SK-N-SH (cell line): ENCODE measurements around the gene ASXL2. TPM values are rescaled to one million over a fixed set of nuclear protein-coding genes. Genes with fewer than 3 reads are reported as not detected.

ENCODE experiments used
- CTCF ChIA-PET: fragments of 300-600, 350-600 bp; formaldehyde crosslinking; extraction: SDS; loops from one replicate; lab custom pipeline; 2021; lab: Yijun Ruan, JAX
- POLR2A ChIA-PET: fragments of 350-600 bp; sonication (Branson Sonifier 250); formaldehyde crosslinking; extraction: SDS; loops from one replicate; lab custom pipeline; 2020; ENCODE audit warnings: antibody characterized with exemption, inconsistent platforms; lab: Yijun Ruan, JAX
- DNase-seq: peaks from one replicate; pipeline ENCODE4 v3.0.0; 2012
- H2AFZ ChIP-seq: fragments of 200-600 bp; sonication (generic); 2 replicates; pipeline ENCODE4 v1.8.1; 2016; ENCODE audit warnings: antibody characterized with exemption, mild to moderate bottlenecking, low read depth
- H3F3A ChIP-seq: fragments of 200-600 bp; sonication (generic); replicated peaks from 2 replicates; pipeline ENCODE3; 2016; ENCODE audit warnings: antibody characterized with exemption, mild to moderate bottlenecking; ENCODE audit not compliant: insufficient read depth
- H3K27ac ChIP-seq, 2 experiments: fragments of 200-500 bp in 1 of 2; fragments of 200-600 bp in 1 of 2; sonication (Bioruptor generic) in 1 of 2; sonication (generic), shearing (Covaris generic) in 1 of 2; 2 replicates each; pipeline versions ENCODE4 v1.5.1 to v1.6.1; 2014 to 2016; ENCODE audit warnings: low read depth in 2 of 2, inconsistent platforms in 1 of 2, low read length in 1 of 2, mild to moderate bottlenecking in 1 of 2, mixed read lengths in 1 of 2
- H3K27me3 ChIP-seq: fragments of 200-600 bp; sonication (generic), shearing (Covaris generic); 2 replicates; pipeline ENCODE4 v1.6.1; 2016; ENCODE audit warnings: mixed run types; ENCODE audit not compliant: insufficient read depth
- H3K36me3 ChIP-seq, 2 experiments: fragments of 200-500 bp in 1 of 2; fragments of 200-600 bp in 1 of 2; sonication (Bioruptor generic) in 1 of 2; sonication (generic) in 1 of 2; replicated peaks in 1 of 2; 2 replicates each; pipeline versions ENCODE3 to v1.5.1; 2014 to 2016; ENCODE audit warnings: low read length in 1 of 2, mild to moderate bottlenecking in 1 of 2; ENCODE audit not compliant: insufficient read depth in 2 of 2, control insufficient read depth in 1 of 2
- H3K4me1 ChIP-seq, 2 experiments: fragments of 200-500 bp in 1 of 2; fragments of 200-600 bp in 1 of 2; sonication (Bioruptor generic) in 1 of 2; sonication (generic), shearing (Covaris generic) in 1 of 2; 2 replicates each; pipeline versions ENCODE4 v1.5.1 to v1.6.1; 2014 to 2016; ENCODE audit warnings: low read depth in 1 of 2, low read length in 1 of 2, mixed run types in 1 of 2; ENCODE audit not compliant: insufficient read depth in 2 of 2, control insufficient read depth in 1 of 2
- H3K4me2 ChIP-seq: fragments of 200-600 bp; sonication (generic), shearing (Covaris generic); 2 replicates; pipeline ENCODE4 v1.6.1; 2017; ENCODE audit warnings: mixed run types
- H3K4me3 ChIP-seq, 2 experiments: fragments of 200-500 bp in 1 of 2; fragments of 200-600 bp in 1 of 2; sonication (Bioruptor generic) in 1 of 2; sonication (generic), shearing (Covaris generic) in 1 of 2; 2 replicates each; pipeline versions ENCODE4 v1.5.1 to v1.8.1; 2014 to 2016; ENCODE audit warnings: low read depth in 2 of 2, inconsistent platforms in 1 of 2, low read length in 1 of 2, mild to moderate bottlenecking in 1 of 2, mixed read lengths in 1 of 2, moderate library complexity in 1 of 2
- H3K79me2 ChIP-seq: fragments of 200-600 bp; sonication (generic); 2 replicates; pipeline ENCODE4 v1.8.1; 2017; ENCODE audit warnings: mild to moderate bottlenecking; ENCODE audit not compliant: insufficient read depth
- H3K9ac ChIP-seq: fragments of 200-600 bp; sonication (generic); 2 replicates; pipeline ENCODE4 v1.6.1; 2017; ENCODE audit warnings: mixed run types
- H3K9me2 ChIP-seq: fragments of 200-600 bp; sonication (generic); 2 replicates; pipeline ENCODE4 v1.6.1; 2017; ENCODE audit warnings: mixed run types
- H3K9me3 ChIP-seq: fragments of 200-600 bp; sonication (generic); 2 replicates; pipeline ENCODE4 v1.6.1; 2017; ENCODE audit warnings: mixed run types, mild to moderate bottlenecking, moderate library complexity
- H4K20me1 ChIP-seq: fragments of 200-600 bp; sonication (generic); 2 replicates; pipeline ENCODE4 v1.6.1; 2017; ENCODE audit warnings: mild to moderate bottlenecking, mixed run types; ENCODE audit not compliant: insufficient read depth
- CTCF ChIP-seq: fragments of 200-600 bp; sonication (generic); IDR thresholded peaks from 2 replicates; pipeline ENCODE4 v1.6.1; 2017; ENCODE audit warnings: antibody characterized with exemption, mild to moderate bottlenecking, moderate library complexity
- GABPA ChIP-seq: IDR thresholded peaks from 2 replicates; pipeline ENCODE4 v1.4.0; 2012; ENCODE audit warnings: low read depth, mild to moderate bottlenecking
- GATA2 ChIP-seq: sonication (generic); formaldehyde crosslinking; IDR thresholded peaks from 2 replicates; pipeline ENCODE4 v1.5.0; 2020; ENCODE audit warnings: mild to moderate bottlenecking, missing genetic modification reagents
- MAX ChIP-seq: IDR thresholded peaks from 2 replicates; pipeline ENCODE4 v1.4.0; 2012; ENCODE audit warnings: low read depth
- MEF2A ChIP-seq: IDR thresholded peaks from 2 replicates; pipeline ENCODE4 v1.4.0; 2012; ENCODE audit warnings: low read depth, borderline replicate concordance
- MXI1 ChIP-seq: IDR thresholded peaks from 2 replicates; pipeline ENCODE4 v1.6.1; 2012; ENCODE audit warnings: mild to moderate bottlenecking, low read depth, low read length, improper control_type of control experiment
- NFIC ChIP-seq: IDR thresholded peaks from 2 replicates; pipeline ENCODE4 v1.4.0; 2012; ENCODE audit warnings: borderline replicate concordance
- PBX3 ChIP-seq: IDR thresholded peaks from 2 replicates; pipeline ENCODE4; 2012
- RAD21 ChIP-seq: IDR thresholded peaks from 2 replicates; pipeline ENCODE4 v1.6.1; 2012; ENCODE audit warnings: mild to moderate bottlenecking, low read length
- REST ChIP-seq: IDR thresholded peaks from 2 replicates; pipeline ENCODE4 v1.6.1; 2012; ENCODE audit warnings: mild to moderate bottlenecking, low read depth, low read length, moderate library complexity
- RFX5 ChIP-seq: IDR thresholded peaks from 2 replicates; pipeline ENCODE4 v1.6.1; 2012; ENCODE audit warnings: mild to moderate bottlenecking, improper control_type of control experiment, low read length
- SIN3A ChIP-seq: IDR thresholded peaks from 2 replicates; pipeline ENCODE4 v1.6.1; 2012; ENCODE audit warnings: low read depth, mild to moderate bottlenecking, low read length, moderate library complexity, borderline replicate concordance
- SMC3 ChIP-seq: IDR thresholded peaks from 2 replicates; pipeline ENCODE4 v1.6.1; 2012; ENCODE audit warnings: low read depth, low read length, improper control_type of control experiment
- TAF1 ChIP-seq: IDR thresholded peaks from 2 replicates; pipeline ENCODE4 v1.6.1; 2012; ENCODE audit warnings: low read depth, mild to moderate bottlenecking, low read length, moderate library complexity, borderline replicate concordance
- TCF12 ChIP-seq: IDR thresholded peaks from 2 replicates; pipeline ENCODE4 v1.4.0; 2012
- USF1 ChIP-seq: IDR thresholded peaks from 2 replicates; pipeline ENCODE4 v1.4.0; 2012; ENCODE audit warnings: low read depth, borderline replicate concordance
- YY1 ChIP-seq: IDR thresholded peaks from 2 replicates; pipeline ENCODE4 v1.4.0; 2012; ENCODE audit warnings: low read depth, mild to moderate bottlenecking
- WGBS: methylation state at CpG from one replicate; pipeline ENCODE4 v1.1.6; 2017; ENCODE audit warnings: low lambda C conversion rate; 5-methylcytosine and 5-hydroxymethylcytosine counted together
- polyA plus RNA-seq, 3 experiments: library from polyadenylated mRNA; depleted of rRNA; stranded (reverse); fragments of >200 nt; gene quantifications; 2 replicates each; pipeline ENCODE4 v1.2.3, GENCODE V29; 2012

The ASXL2 gene
- polyA plus RNA-seq, 1 of the 3 experiments (the other 2 are of a cell fraction), result 4.8 TPM

GRCh38 chr2:25821225-25822056 lies 56.8 kb downstream of the ASXL2 start:
- H2AFZ ChIP-seq, result no peak overlapping the region
- no peaks in the 10 kb centered on the region for H3K9me2 ChIP-seq
- no peak overlapping the region for H3K4me3 ChIP-seq
- peaks cover 0 to 3% of the 10 kb centered on the region in 2 experiments for H3K36me3 ChIP-seq
- H3K27ac ChIP-seq, result no peak overlapping the region
- 94% methylated on average over 9 of the region's 9 CpGs for WGBS
- no peak overlapping the region for H3K9ac ChIP-seq
- no peaks in the 10 kb centered on the region for H3K4me1 ChIP-seq
- H3K79me2 ChIP-seq, result peaks cover 11% of the 10 kb centered on the region; the same call in 1 of the 2 replicates
- H3F3A ChIP-seq, result peaks cover 3% of the 10 kb centered on the region
- H3K27me3 ChIP-seq, result no peaks in the 10 kb centered on the region
- H4K20me1 ChIP-seq, result no peaks in the 10 kb centered on the region
- TF ChIP-seq USF1, result no peak
- TF ChIP-seq, all 33 proteins: peak for 0
- no peak for DNase-seq
- CTCF ChIA-PET, result no interaction called here
- Histone ChIP-seq H3K9me3 (no peaks in the 10 kb centered on the region), H3K4me2 (no peak overlapping the region)
- POLR2A ChIA-PET, result no interaction called here

GRCh38 chr2:25819597-25820039 lies 58.7 kb downstream of the ASXL2 start:
- CTCF ChIA-PET, result interaction anchor here (1.1 to 4.2 kb wide), 2 partner anchors 10 to 32 kb away, joined by 4 to 18 read pairs; no protein-coding TSS in a partner anchor
- H3K4me1 ChIP-seq, result no peaks in the 10 kb centered on the region
- H3K9me3 ChIP-seq, result no peaks in the 10 kb centered on the region

More at GRCh38 chr2:25819597-25820039, 58.7 kb downstream of the ASXL2 start:
- no peak for TF ChIP-seq TAF1
- no peak for TF ChIP-seq MEF2A
- no peak for TF ChIP-seq MXI1
- no peak for TF ChIP-seq CTCF
- no peak for TF ChIP-seq YY1
- TF ChIP-seq RFX5, result no peak
- TF ChIP-seq GABPA, result no peak
- TF ChIP-seq NFIC, result no peak
- TF ChIP-seq REST, result no peak
- no peak for TF ChIP-seq MAX
- TF ChIP-seq SIN3A, result no peak
- TF ChIP-seq PBX3, result no peak
- no peak for TF ChIP-seq GATA2 (CRISPR knock-in tag)
- TF ChIP-seq SMC3, result no peak
- TF ChIP-seq RAD21, result no peak
- no peak for TF ChIP-seq TCF12
- Histone ChIP-seq H4K20me1 (no peaks in the 10 kb centered on the region), H3K36me3 (peaks cover 0 to 3% of the 10 kb centered on the region in 2 experiments), H3K27ac (no peak overlapping the region), H3K9me2 (no peaks in the 10 kb centered on the region), H3K27me3 (no peaks in the 10 kb centered on the region), H2AFZ (no peak overlapping the region), H3K4me3 (no peak overlapping the region), H3K9ac (no peak overlapping the region), H3K4me2 (no peak overlapping the region), H3K79me2 (peaks cover 11% of the 10 kb centered on the region; the same call in 1 of the 2 replicates), H3F3A (peaks cover 3% of the 10 kb centered on the region)
- no peak for DNase-seq
- POLR2A ChIA-PET, result interaction anchor here (1.2 kb wide), 1 partner anchor 11 kb away, joined by 3 read pairs; no protein-coding TSS in a partner anchor
